Stimulated activated naive CD4-positive, alpha-beta T cell treated with Interleukin-2 at 50 U/mL for 16 hours (primary cell): ENCODE data around the gene MFAP5.
"Not testable (repeated sequence)": the region's sequence is repeated elsewhere in the genome, so short reads cannot be mapped to it uniquely, and the experiment has no call there.

Experiments
- DNase-seq: peaks from one replicate; lab custom pipeline; 2025; lab: John Stamatoyannopoulos, UW

Gene MFAP5

GRCh38 chr12:8629486-8630033, 33.1 kb downstream of the MFAP5 start:
- no peak for DNase-seq

DNA sequence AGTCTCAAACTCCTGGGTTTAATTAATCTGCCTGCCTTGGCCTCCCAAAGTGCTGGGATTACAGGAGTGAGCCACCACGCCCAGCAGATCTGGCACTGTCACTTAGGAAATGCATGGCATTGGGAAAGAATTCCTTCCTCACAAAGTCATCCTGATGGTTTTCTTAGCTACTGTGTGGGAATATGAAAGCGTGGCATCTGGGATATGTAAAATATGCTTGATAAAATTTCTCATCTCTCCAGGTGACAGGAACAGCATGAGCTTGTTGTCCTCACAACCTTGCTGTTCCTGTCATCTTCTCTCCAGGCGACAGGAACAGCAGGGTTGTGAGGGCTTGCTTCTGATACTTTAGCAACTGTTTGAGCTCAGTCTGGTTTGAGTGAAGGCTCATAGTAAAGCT, 33.9 kb downstream of the MFAP5 start:
- no peak for DNase-seq

- DNase-seq: not testable (repeated sequence)
Measured at GRCh38 chr12:8624750-8625149, 37.9 kb downstream of the MFAP5 start.

DNA sequence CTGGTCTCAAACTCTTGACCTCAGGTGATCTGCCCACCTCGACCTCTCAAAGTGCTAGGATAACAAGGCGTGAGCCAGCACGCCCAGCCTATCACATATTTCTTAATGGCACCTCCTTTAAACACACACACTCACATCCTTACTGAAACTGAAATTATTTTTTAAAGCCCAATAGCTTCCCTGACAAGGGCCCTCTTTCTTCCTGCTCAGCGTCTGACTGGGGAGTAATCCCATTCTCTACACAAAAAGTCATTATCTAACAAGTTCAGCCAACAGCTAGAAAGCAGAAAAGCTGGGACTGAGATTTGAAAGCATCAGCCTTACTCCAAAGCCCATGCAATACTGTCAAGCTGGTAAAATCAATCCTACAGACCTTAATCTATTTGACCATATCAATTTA, 40.0 kb downstream of the MFAP5 start:
- DNase-seq: no peak

DNA sequence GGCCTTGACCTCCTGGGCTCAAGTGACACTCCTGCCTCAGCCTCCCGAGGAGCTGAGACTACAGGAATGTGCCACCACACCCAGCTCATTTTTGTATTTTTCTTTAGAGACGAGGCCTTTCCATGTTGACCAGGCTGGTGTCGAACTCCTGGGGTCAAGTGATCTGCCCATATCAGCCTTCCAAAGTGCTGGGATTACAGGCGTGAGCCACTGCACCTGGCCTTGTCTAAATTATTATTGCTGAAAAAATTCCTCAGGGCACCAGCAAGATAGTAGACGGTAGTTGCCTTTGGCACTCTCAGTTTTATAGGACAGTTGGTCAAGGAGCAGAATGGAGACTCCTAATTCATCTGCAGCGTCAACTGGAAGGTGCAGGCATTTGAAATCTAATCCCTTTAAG, 47.4 kb downstream of the MFAP5 start:
- no peak for DNase-seq

- DNase-seq: not testable (repeated sequence)
Measured at GRCh38 chr12:8613881-8614280, 48.7 kb downstream of the MFAP5 start.

DNA sequence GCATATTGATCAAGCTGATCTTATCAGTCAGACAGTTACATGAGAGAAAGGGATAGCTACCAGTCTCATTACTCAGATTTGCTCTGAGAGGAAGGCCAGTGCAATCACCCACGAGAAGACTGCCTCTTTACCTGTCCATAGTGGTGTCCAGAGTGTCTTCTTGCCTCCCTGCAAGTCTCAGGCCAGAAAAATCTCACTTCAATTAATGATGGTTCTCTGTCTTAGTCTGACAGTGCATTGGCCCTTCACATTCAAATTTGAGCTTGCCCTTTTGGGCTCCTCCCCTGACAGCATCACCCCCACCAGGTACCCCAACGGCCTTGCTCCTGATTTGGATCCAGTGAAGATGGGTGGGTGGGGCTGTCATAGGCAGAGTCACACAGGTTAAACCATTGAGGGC, 50.0 kb downstream of the MFAP5 start, which contains the start of gene AICDA:
AICDA (minus strand) TSS at position 231 of the 400 bp plus-strand sequence; CDS start at position 139, 92 bp downstream.
- no peak for DNase-seq

DNA sequence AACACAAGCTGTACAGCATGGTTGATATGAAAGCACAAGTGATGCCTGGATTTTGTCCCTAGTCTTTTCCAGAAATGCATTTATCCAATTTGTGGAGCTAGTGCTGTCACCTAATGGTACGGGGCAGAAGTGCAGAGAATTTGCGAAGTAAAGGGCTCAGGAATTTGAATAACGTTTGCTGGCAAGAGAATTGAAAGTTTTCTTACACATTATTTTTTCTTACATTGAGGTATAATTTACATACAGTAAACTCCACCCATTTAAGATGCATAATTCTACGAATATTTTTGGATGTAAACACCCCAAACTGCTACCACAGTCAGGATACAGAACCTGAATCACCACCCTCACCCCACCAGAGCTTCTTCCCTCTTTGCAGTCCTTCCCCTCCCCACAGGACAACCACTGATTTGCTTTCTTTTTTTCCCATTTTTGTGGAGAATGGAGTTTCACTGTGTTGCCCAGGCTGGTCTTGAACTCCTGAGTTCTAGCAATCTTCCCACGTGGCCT, 53.5 kb downstream of the MFAP5 start:
- DNase-seq: no peak

- DNase-seq: no peak
Measured at GRCh38 chr12:8606890-8607289, 55.7 kb downstream of the MFAP5 start.

DNA sequence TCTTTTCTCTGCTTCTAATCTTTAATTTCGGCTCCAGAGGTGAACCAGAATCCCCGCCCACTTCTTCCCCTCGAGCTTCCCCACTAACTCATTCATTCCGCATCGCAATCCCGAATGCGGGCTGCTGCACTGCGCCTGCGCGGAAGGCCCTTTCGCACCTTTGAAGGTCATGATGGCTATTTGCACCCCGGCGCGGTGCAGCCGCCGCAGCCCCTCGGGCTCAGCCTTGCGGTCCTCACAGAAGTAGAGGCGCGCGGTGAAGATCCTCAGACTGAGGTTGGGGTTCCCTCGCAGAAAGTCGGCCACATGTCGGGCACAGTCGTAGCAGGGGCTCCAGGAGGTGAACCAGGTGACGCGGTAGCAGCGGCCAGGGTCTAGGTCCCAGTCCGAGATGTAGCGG, 57.6 kb downstream of the MFAP5 start:
- no peak for DNase-seq

GRCh38 chr12:8603856-8604255, 58.8 kb downstream of the MFAP5 start:
- no peak for DNase-seq

DNA sequence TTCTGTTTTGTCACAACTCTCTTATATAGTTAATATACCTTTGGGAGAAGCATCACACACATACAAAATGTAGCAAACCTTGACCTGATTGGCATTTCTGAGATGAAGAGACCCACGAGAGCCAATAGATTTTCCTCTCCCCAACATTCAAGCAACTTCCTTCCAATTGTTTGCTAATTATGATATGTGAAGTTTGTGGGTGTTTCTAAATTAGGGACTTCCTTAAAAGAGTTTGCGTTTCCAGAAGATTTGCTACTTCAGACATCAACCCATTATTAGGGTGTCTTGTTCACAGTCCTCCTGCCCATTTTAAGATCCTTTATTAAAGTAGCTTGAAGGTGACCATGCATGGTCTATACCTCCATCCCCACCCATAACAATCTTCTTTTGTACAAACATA, 59.3 kb downstream of the MFAP5 start:
- DNase-seq: no peak

DNA sequence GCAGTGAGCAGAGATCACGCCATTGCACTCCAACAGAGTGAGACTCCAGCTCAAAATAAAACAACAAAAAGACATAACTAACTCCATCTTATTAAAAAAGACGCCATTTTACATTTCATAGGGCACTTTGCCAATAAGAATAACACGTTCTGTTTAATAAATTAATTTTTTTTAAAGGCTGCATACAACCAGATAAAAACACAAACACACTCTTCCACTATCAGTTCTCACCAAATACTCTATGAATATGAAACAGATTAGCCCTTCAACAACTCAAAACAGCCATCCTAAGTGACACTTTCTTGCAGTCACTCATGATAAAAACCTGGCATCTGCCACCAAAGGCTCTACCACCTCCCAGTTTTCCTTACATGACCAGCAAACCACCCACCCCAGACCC, 66.1 kb downstream of the MFAP5 start:
- no peak for DNase-seq
